ENCODE measurements around the gene SLC25A17. TPM values are rescaled to one million over a fixed set of nuclear protein-coding genes. Genes with fewer than 3 reads are reported as not detected.

Gene SLC25A17
- total RNA-seq, 1 experiment from 2014 or later, result 51.6 TPM

- Histone ChIP-seq H3K27me3 (replicated peaks; ENCODE audit: insufficient read depth, low read depth, low read length, poor library complexity) (no peaks in the 10 kb centered on the region), H3K9me3 (ENCODE audit: low read depth, low read length, poor library complexity, severe bottlenecking) (no peaks in the 10 kb centered on the region), H3K4me3 (ENCODE audit: low read depth, low read length, poor library complexity, severe bottlenecking) (no peak overlapping the region), H3K36me3 (ENCODE audit: insufficient read depth, low read length, poor library complexity, severe bottlenecking) (no peaks in the 10 kb centered on the region), H3K4me1 (ENCODE audit: insufficient read depth, low read length, poor library complexity, severe bottlenecking) (peaks cover 20% of the 10 kb centered on the region), H3K27ac (ENCODE audit: low read depth, low read length, poor library complexity, severe bottlenecking) (no peak overlapping the region)
- TF ChIP-seq CTCF (conservative IDR thresholded peaks at IDR 0.05; ENCODE audit: low read depth, low read length), result no peak
- TF ChIP-seq EZH2 (IDR thresholded peaks at IDR 0.05; ENCODE audit: borderline replicate concordance, low read depth, low read length, poor library complexity, severe bottlenecking), result no peak
- intact Hi-C loops (cut with micrococcal nuclease; ENCODE audit: unreplicated experiment), result no loop called here
- CTCF ChIA-PET, result interaction anchor here (1.0 kb wide), 1 partner anchor 27 kb away, joined by 12 read pairs; no protein-coding TSS in a partner anchor
- no TSS peak for BruUV-seq (replicated peaks)
- DNase-seq (ENCODE audit: low spot score), result no peak
- POLR2A ChIA-PET (ENCODE audit: low non-redundant PET), result no interaction called here
These were observed 86.2 kb downstream of the SLC25A17 start for GRCh38 chr22:40732999-40733292.

GRCh38 chr22:40729284-40729683, 89.9 kb downstream of the SLC25A17 start:
- intact Hi-C loops (cut with micrococcal nuclease; ENCODE audit: unreplicated experiment), result no loop called here
- TF ChIP-seq CTCF (conservative IDR thresholded peaks at IDR 0.05; ENCODE audit: low read depth, low read length), result no peak
- no peak for TF ChIP-seq EZH2 (IDR thresholded peaks at IDR 0.05; ENCODE audit: borderline replicate concordance, low read depth, low read length, poor library complexity, severe bottlenecking)
- peaks cover 33% of the 10 kb centered on the region for H3K4me1 ChIP-seq (ENCODE audit: insufficient read depth, low read length, poor library complexity, severe bottlenecking)
- POLR2A ChIA-PET (ENCODE audit: low non-redundant PET), result no interaction called here
- no peaks in the 10 kb centered on the region for H3K27me3 ChIP-seq (replicated peaks; ENCODE audit: insufficient read depth, low read depth, low read length, poor library complexity)
- no peak overlapping the region for H3K27ac ChIP-seq (ENCODE audit: low read depth, low read length, poor library complexity, severe bottlenecking)
- CTCF ChIA-PET, result interaction anchor here (0.9 kb wide), 1 partner anchor 47 kb away, joined by 3 read pairs; no protein-coding TSS in a partner anchor
- no peaks in the 10 kb centered on the region for H3K9me3 ChIP-seq (ENCODE audit: low read depth, low read length, poor library complexity, severe bottlenecking)
- H3K4me3 ChIP-seq (ENCODE audit: low read depth, low read length, poor library complexity, severe bottlenecking), result no peak overlapping the region
- no peak for DNase-seq (ENCODE audit: low spot score)
- BruUV-seq (replicated peaks), result no TSS peak
- no peaks in the 10 kb centered on the region for H3K36me3 ChIP-seq (ENCODE audit: insufficient read depth, low read length, poor library complexity, severe bottlenecking)

GRCh38 chr22:40728731-40729189, 90.4 kb downstream of the SLC25A17 start:
- H3K27ac ChIP-seq (ENCODE audit: low read depth, low read length, poor library complexity, severe bottlenecking), result no peak overlapping the region
- ChIA-PET POLR2A (ENCODE audit: low non-redundant PET) (no interaction called here), CTCF (interaction anchor here (0.9 kb wide), 1 partner anchor 46 kb away, joined by 3 read pairs; no protein-coding TSS in a partner anchor)
- no peak overlapping the region for H3K4me3 ChIP-seq (ENCODE audit: low read depth, low read length, poor library complexity, severe bottlenecking)
- H3K36me3 ChIP-seq (ENCODE audit: insufficient read depth, low read length, poor library complexity, severe bottlenecking), result no peaks in the 10 kb centered on the region
- intact Hi-C loops (cut with micrococcal nuclease; ENCODE audit: unreplicated experiment), result no loop called here
- DNase-seq (ENCODE audit: low spot score), result peak; percentile 48
- H3K4me1 ChIP-seq (ENCODE audit: insufficient read depth, low read length, poor library complexity, severe bottlenecking), result peaks cover 33% of the 10 kb centered on the region
- TF ChIP-seq CTCF (conservative IDR thresholded peaks at IDR 0.05; ENCODE audit: low read depth, low read length) (no peak), EZH2 (IDR thresholded peaks at IDR 0.05; ENCODE audit: borderline replicate concordance, low read depth, low read length, poor library complexity, severe bottlenecking) (no peak)
- no TSS peak for BruUV-seq (replicated peaks)
- no peaks in the 10 kb centered on the region for H3K9me3 ChIP-seq (ENCODE audit: low read depth, low read length, poor library complexity, severe bottlenecking)
- H3K27me3 ChIP-seq (replicated peaks; ENCODE audit: insufficient read depth, low read depth, low read length, poor library complexity), result no peaks in the 10 kb centered on the region
